Measurements from ENCODE around the gene OGT. TPM values are rescaled to one million over a fixed set of nuclear protein-coding genes. Genes with fewer than 3 reads are reported as not detected.
"Not testable (repeated sequence)": the region's sequence is repeated elsewhere in the genome, so short reads cannot be mapped to it uniquely, and the experiment has no call there.

OGT gene
- total RNA-seq, 1 experiment from 2014 or later = 143 TPM

DNA sequence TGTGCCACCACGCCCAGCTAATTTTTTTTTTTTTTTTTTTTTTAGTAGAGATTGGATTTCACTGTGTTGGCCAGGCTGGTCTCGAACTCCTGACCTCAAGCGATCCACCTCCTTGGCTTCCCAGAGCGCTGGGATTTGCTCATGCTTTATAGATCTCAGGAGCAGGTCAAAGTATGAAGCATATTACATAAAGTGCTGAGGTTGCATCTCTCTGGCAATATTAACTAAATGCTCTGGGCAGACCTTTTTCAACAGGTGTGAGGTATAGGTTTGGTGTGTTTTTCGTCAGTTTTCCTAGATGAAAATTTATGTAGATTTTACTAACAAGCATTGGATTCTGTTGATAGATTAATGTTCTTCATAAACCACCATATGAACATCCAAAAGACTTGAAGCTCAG, 26.0 kb downstream of the OGT start:
- CTCF ChIA-PET = no interaction called here
- Histone ChIP-seq H3K27me3 (ENCODE audit: insufficient read depth, low read length) (no peaks in the 10 kb centered on the region), H2AFZ (ENCODE audit: low read depth, low read length, poor library complexity, severe bottlenecking) (no peak overlapping the region), H3K4me1 (ENCODE audit: control insufficient read depth in 1 of 2, insufficient read depth in 2 of 2, low read length in 2 of 2) (no peaks in the 10 kb centered on the region), H3K4me2 (ENCODE audit: low read length) (no peak overlapping the region), H3K4me3 (replicated peaks in 1 of 2; ENCODE audit: low read depth in 1 of 2, low read length in 2 of 2) (no peak overlapping the region), H3K9me2 (ENCODE audit: insufficient read depth) (no peaks in the 10 kb centered on the region), H4K20me1 (ENCODE audit: insufficient read depth) (peaks cover 2% of the 10 kb centered on the region; the same call in 1 of the 2 replicates), H3K36me3 (ENCODE audit: control insufficient read depth in 1 of 2, insufficient read depth in 2 of 2, low read length in 2 of 2) (peaks cover 43 to 48% of the 10 kb centered on the region in 2 experiments), H3K27ac (ENCODE audit: low read depth, low read length) (no peak overlapping the region), H3K9me3 (ENCODE audit: control insufficient read depth in 1 of 2, insufficient read depth in 1 of 2, low read depth in 1 of 2, low read length in 2 of 2) (no peaks in the 10 kb centered on the region), H3K79me2 (ENCODE audit: insufficient read depth, low read length) (peaks cover 34% of the 10 kb centered on the region), H3K9ac (ENCODE audit: low read length) (no peak overlapping the region)
- no peak for DNase-seq (ENCODE audit: low read depth, low spot score)
- no TSS peak for BruUV-seq (replicated peaks)
- ATAC-seq = no peak
- RAD21 ChIA-PET (ENCODE audit: low non-redundant PET in 1 of 2, low total read pairs in 2 of 2, uncharacterized antibody in 2 of 2, unreplicated experiment in 2 of 2) = no interaction called here
- intact Hi-C loops (cut with micrococcal nuclease) = loop anchor here (10.0 kb wide), 1 partner anchor 154 kb away; no protein-coding TSS in a partner anchor
- POLR2A ChIA-PET = no interaction called here
- TF ChIP-seq CEBPB (IDR thresholded peaks at IDR 0.05; ENCODE audit: low read depth) = no peak
- TF ChIP-seq POLR2A (IDR thresholded peaks at IDR 0.05; ENCODE audit: borderline replicate concordance, extremely low read depth, insufficient read depth, insufficient read length) = no peak
- TF ChIP-seq RAD21 (IDR thresholded peaks at IDR 0.05; ENCODE audit: low read depth) = no peak
- no peak for TF ChIP-seq SRF (IDR thresholded peaks at IDR 0.05; ENCODE audit: low read depth)
- TF ChIP-seq, protein P1, sequence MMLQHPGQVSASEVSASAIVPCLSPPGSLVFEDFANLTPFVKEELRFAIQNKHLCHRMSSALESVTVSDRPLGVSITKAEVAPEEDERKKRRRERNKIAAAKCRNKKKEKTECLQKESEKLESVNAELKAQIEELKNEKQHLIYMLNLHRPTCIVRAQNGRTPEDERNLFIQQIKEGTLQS (IDR thresholded peaks at IDR 0.05) = no peak
- TF ChIP-seq SIN3A (IDR thresholded peaks at IDR 0.05; ENCODE audit: low read depth) = no peak

- H3K4me1 ChIP-seq (ENCODE audit: control insufficient read depth in 1 of 2, insufficient read depth in 2 of 2, low read length in 2 of 2); RAD21 ChIA-PET (ENCODE audit: low non-redundant PET in 1 of 2, low total read pairs in 2 of 2, uncharacterized antibody in 2 of 2, unreplicated experiment in 2 of 2); H3K9ac ChIP-seq (ENCODE audit: low read length); H3K9me2 ChIP-seq (ENCODE audit: insufficient read depth); H3K27me3 ChIP-seq (ENCODE audit: insufficient read depth, low read length); H3K9me3 ChIP-seq (ENCODE audit: control insufficient read depth in 1 of 2, insufficient read depth in 1 of 2, low read depth in 1 of 2, low read length in 2 of 2); H3K4me2 ChIP-seq (ENCODE audit: low read length); ATAC-seq; CTCF ChIA-PET; H3K4me3 ChIP-seq (replicated peaks in 1 of 2; ENCODE audit: low read depth in 1 of 2, low read length in 2 of 2); BruUV-seq (replicated peaks); DNase-seq (ENCODE audit: low read depth, low spot score); H4K20me1 ChIP-seq (ENCODE audit: insufficient read depth); H3K27ac ChIP-seq (ENCODE audit: low read depth, low read length); H2AFZ ChIP-seq (ENCODE audit: low read depth, low read length, poor library complexity, severe bottlenecking); POLR2A ChIA-PET: not testable (repeated sequence)
- Histone ChIP-seq H3K36me3 (ENCODE audit: control insufficient read depth in 1 of 2, insufficient read depth in 2 of 2, low read length in 2 of 2) (peaks cover 50 to 55% of the 10 kb centered on the region in 2 experiments), H3K79me2 (ENCODE audit: insufficient read depth, low read length) (peaks cover 26% of the 10 kb centered on the region; the same call in 1 of the 2 replicates)
- intact Hi-C loops (cut with micrococcal nuclease) = loop anchor here (10.0 kb wide), 1 partner anchor 155 kb away; no protein-coding TSS in a partner anchor
These were observed 26.9 kb downstream of the OGT start for GRCh38 chrX:71559773-71560172.

Measured in HCT116 (cell line).